ENCODE measurements around the gene SYT2.

The SYT2 gene

DNA sequence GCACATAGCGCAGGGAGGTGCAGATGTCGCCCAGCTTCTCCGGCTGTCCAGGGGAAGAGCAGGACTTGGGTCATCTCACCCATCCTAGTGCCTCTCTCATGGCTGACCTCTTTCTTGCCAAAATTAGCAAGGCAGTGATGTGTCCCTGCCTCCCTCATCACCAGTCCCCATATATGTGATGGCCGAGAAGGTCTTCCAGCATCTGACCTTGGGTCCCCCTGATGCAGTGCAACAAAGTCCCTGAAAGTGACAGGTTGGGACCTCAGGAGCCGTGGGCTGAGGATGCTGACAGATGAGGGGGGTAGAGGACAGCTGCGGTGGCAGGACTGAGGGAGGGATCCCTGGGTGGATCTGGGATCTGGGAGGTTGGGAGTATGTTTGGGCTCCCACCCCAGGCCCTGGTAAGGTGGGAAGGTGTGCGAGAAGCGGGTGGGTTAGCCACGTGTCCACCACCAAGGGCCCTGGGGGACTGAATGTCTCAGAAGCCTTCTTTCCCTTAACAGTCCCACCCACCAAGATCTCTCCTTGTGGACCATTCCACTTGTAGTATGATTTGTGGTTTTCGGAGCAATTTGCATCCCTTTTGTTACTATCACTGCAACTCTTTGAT, 109.7 kb downstream of the SYT2 start:
- TF ChIP-seq, protein P1, sequence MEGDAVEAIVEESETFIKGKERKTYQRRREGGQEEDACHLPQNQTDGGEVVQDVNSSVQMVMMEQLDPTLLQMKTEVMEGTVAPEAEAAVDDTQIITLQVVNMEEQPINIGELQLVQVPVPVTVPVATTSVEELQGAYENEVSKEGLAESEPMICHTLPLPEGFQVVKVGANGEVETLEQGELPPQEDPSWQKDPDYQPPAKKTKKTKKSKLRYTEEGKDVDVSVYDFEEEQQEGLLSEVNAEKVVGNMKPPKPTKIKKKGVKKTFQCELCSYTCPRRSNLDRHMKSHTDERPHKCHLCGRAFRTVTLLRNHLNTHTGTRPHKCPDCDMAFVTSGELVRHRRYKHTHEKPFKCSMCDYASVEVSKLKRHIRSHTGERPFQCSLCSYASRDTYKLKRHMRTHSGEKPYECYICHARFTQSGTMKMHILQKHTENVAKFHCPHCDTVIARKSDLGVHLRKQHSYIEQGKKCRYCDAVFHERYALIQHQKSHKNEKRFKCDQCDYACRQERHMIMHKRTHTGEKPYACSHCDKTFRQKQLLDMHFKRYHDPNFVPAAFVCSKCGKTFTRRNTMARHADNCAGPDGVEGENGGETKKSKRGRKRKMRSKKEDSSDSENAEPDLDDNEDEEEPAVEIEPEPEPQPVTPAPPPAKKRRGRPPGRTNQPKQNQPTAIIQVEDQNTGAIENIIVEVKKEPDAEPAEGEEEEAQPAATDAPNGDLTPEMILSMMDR (IDR thresholded peaks at IDR 0.05; ENCODE audit: insufficient read depth, low read length): no peak
- TF ChIP-seq GABPA (IDR thresholded peaks at IDR 0.05; ENCODE audit: low read depth) (no peak), POLR2AphosphoS5 (IDR thresholded peaks at IDR 0.05; ENCODE audit: low read depth) (no peak), SPI1 (IDR thresholded peaks at IDR 0.05; ENCODE audit: borderline replicate concordance, low read depth) (no peak)
- TF ChIP-seq, protein P2, sequence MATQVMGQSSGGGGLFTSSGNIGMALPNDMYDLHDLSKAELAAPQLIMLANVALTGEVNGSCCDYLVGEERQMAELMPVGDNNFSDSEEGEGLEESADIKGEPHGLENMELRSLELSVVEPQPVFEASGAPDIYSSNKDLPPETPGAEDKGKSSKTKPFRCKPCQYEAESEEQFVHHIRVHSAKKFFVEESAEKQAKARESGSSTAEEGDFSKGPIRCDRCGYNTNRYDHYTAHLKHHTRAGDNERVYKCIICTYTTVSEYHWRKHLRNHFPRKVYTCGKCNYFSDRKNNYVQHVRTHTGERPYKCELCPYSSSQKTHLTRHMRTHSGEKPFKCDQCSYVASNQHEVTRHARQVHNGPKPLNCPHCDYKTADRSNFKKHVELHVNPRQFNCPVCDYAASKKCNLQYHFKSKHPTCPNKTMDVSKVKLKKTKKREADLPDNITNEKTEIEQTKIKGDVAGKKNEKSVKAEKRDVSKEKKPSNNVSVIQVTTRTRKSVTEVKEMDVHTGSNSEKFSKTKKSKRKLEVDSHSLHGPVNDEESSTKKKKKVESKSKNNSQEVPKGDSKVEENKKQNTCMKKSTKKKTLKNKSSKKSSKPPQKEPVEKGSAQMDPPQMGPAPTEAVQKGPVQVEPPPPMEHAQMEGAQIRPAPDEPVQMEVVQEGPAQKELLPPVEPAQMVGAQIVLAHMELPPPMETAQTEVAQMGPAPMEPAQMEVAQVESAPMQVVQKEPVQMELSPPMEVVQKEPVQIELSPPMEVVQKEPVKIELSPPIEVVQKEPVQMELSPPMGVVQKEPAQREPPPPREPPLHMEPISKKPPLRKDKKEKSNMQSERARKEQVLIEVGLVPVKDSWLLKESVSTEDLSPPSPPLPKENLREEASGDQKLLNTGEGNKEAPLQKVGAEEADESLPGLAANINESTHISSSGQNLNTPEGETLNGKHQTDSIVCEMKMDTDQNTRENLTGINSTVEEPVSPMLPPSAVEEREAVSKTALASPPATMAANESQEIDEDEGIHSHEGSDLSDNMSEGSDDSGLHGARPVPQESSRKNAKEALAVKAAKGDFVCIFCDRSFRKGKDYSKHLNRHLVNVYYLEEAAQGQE (IDR thresholded peaks at IDR 0.05; ENCODE audit: insufficient replicate concordance, low read depth): no peak
- Histone ChIP-seq H3K27ac (replicated peaks) (no peak overlapping the region), H3K4me3 (replicated peaks; ENCODE audit: insufficient read depth, low read length) (no peak overlapping the region), H3K27me3 (ENCODE audit: insufficient read depth, poor library complexity, severe bottlenecking) (no peaks in the 10 kb centered on the region)
- no peak for DNase-seq (ENCODE audit: low read depth in 1 of 2, low spot score in 1 of 2)

DNA sequence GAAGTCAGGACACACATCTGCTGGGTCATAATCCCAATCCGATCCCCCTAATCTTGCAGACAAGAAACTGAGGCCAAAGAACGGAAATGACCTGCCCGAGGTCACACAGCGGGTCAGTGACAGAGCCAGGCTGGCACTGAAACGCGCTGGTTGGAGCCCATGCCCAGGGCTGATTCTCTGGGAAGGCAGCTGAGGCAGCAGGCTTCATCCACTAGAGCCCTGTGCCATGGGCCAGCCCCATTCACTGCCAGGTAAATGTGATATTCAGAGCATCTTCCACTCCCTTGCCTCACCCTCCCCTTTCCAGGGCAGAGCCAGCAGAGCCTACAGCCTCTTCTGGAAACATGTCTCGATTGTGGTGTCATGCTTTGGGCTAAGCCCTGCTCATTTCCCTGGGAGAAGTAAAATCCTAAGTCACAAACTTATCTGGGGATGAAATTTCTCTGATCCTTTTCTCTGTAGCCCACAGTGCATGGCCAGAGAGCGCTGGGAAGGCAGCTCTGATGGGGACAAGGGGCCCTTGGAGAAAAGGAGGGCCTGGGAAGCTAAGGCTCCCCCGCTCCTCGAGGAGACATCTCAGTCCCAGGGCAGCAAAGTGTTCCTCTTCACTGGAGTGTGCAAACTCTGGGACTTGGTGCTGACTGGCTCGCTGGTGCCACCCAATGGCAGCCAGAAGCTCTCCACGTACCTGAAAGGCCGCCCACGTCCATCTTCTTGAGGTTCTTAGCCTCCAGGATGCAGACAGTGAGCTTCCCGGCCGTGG, 110.4 kb downstream of the SYT2 start:
- no peaks in the 10 kb centered on the region for H3K27me3 ChIP-seq (ENCODE audit: insufficient read depth, poor library complexity, severe bottlenecking)
- peak in 1 of 2 experiments; percentile 64 for DNase-seq (ENCODE audit: low read depth in 1 of 2, low spot score in 1 of 2)
- H3K27ac ChIP-seq (replicated peaks): no peak overlapping the region
- TF ChIP-seq, protein P1 (IDR thresholded peaks at IDR 0.05; ENCODE audit: insufficient read depth, low read length): peak; percentile 76
- TF ChIP-seq GABPA (IDR thresholded peaks at IDR 0.05; ENCODE audit: low read depth): no peak
- H3K4me3 ChIP-seq (replicated peaks; ENCODE audit: insufficient read depth, low read length): no peak overlapping the region

DNA sequence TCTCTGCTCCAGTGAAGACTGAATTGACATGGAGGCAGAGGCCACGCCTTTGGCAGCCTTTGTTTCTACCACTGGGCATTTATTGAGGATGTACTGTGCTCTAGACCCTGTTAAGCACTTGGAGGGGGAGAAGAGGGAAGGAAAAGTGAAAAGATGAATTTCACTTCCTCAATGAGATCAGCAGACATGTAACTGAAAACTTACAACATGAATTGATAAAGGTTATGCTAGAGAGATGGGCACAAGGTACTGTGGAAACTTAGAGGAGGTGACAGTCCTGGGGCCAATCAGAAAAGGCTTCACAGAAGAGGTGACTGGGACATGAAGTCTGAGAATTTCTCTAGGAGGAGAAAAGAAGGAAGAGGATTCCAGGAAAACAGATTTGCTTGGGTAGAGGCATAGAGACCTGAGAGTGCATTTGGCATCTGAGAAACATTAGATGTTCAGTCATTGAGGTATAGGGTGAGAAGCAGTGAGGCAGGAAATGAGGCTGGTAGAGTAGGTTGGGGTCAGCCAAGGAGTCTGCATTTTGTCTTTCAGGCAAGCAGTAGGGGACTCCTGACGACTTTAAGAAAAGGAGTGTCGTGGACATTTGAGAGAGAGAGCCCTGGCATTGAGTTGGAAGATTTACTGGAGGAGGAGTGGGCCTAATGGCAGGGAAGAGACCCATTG, 113.0 kb downstream of the SYT2 start:
- Histone ChIP-seq H3K27ac (replicated peaks) (no peak overlapping the region), H3K27me3 (ENCODE audit: insufficient read depth, poor library complexity, severe bottlenecking) (no peaks in the 10 kb centered on the region), H3K4me3 (replicated peaks; ENCODE audit: insufficient read depth, low read length) (no peak overlapping the region)
- no peak for DNase-seq (ENCODE audit: low read depth in 1 of 2, low spot score in 1 of 2)
- no peak for TF ChIP-seq SPI1 (IDR thresholded peaks at IDR 0.05; ENCODE audit: borderline replicate concordance, low read depth)
- TF ChIP-seq, protein P1 (IDR thresholded peaks at IDR 0.05; ENCODE audit: insufficient read depth, low read length): no peak
- TF ChIP-seq, protein P2 (IDR thresholded peaks at IDR 0.05; ENCODE audit: insufficient replicate concordance, low read depth): no peak
- TF ChIP-seq POLR2AphosphoS5 (IDR thresholded peaks at IDR 0.05; ENCODE audit: low read depth): no peak
